UCSD-AML1 (cell line): ENCODE measurements around the gene DGKD.

ENCODE experiments used
- DNase-seq: peaks from one replicate; lab custom pipeline; 2025; ENCODE audit not compliant: unreplicated experiment; lab: John Stamatoyannopoulos, UW

The DGKD gene

GRCh38 chr2:233443511-233444183 lies 89.4 kb downstream of the DGKD start:
- peak; percentile 64 for DNase-seq

DNA sequence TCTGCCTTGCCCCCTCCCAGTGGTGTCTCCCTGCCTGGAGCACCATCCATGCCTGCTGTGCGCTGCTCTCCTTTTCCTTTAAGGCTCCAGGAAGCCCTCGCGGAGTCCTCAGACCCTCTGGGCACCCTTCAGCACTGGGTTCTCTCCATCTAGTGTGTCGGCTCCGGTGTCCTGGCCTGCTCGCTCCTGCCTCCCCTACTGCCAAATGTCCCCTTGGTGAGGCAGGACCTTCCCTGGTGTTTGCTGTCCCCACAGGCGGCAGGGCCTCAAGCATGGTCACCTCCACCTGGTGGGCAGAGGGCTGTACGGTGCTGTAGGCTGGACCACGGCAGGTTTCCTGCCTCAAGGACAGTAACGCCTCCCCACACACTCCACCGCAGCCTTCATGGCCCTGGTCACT lies 90.2 kb downstream of the DGKD start:
- DNase-seq, result no peak

- no peak for DNase-seq
Observed at GRCh38 chr2:233445152-233445830, 91.0 kb downstream of the DGKD start.

DNA sequence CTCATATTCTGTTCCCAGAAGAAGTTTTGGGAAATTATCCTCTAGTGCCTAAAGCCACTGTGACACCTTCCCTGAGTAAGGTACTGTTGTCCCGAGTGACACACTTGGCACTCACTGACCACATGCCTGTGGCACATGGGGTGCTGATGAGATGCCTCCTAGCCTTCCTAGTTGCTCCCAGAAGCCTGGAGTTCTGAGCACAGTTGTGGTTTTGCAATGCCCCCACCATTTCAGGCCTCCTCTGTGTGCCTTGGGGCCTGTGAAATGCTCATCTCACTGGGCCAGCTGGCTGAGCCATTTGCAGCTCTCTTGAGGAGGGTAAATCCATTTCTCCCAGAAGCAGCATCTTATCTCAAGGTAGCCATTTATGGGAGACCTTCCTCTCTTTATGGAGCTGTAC lies 91.8 kb downstream of the DGKD start:
- DNase-seq, result no peak

DNA sequence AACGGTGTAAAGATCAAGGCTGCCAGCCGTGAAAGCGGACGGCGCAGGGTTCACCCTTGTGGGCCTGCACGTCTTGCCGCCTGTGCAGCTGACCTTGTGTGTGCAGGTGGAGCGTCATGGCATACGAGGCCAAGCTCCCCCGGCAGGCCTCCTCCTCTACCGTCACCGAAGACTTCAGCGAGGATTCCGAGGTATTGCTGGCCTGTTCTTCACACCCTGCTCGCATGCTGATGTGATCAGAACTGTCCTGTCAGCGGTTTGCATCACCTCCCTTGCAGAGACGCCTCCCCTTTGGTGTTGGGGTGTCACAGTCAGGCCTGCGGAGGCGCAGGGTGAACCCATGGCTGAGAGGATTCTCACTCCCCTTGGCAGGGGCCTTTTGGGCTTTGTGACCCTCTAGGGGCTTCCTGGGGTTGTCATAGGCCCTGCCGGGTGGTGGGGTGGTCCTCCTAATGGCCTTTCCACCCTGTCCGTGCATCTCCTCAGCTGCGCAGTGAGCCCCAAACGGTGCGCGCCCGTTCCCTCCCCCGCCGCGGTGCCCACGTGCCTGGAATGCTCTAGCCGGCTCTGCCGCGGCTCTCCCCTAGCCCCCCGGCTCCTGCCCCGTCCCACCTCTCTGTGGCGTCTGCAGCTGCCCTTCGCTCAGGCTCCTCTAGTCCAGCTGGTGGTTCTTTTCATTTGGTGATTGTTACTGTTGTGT lies 92.5 kb downstream of the DGKD start:
- no peak for DNase-seq

- no peak for DNase-seq
Observed at GRCh38 chr2:233447506-233448219, 93.4 kb downstream of the DGKD start.

- no peak for DNase-seq
Observed at GRCh38 chr2:233448220-233448559, 93.9 kb downstream of the DGKD start.

GRCh38 chr2:233448575-233448974 lies 94.3 kb downstream of the DGKD start:
- no peak for DNase-seq

GRCh38 chr2:233449081-233449901 lies 95.0 kb downstream of the DGKD start:
- no peak for DNase-seq

DNA sequence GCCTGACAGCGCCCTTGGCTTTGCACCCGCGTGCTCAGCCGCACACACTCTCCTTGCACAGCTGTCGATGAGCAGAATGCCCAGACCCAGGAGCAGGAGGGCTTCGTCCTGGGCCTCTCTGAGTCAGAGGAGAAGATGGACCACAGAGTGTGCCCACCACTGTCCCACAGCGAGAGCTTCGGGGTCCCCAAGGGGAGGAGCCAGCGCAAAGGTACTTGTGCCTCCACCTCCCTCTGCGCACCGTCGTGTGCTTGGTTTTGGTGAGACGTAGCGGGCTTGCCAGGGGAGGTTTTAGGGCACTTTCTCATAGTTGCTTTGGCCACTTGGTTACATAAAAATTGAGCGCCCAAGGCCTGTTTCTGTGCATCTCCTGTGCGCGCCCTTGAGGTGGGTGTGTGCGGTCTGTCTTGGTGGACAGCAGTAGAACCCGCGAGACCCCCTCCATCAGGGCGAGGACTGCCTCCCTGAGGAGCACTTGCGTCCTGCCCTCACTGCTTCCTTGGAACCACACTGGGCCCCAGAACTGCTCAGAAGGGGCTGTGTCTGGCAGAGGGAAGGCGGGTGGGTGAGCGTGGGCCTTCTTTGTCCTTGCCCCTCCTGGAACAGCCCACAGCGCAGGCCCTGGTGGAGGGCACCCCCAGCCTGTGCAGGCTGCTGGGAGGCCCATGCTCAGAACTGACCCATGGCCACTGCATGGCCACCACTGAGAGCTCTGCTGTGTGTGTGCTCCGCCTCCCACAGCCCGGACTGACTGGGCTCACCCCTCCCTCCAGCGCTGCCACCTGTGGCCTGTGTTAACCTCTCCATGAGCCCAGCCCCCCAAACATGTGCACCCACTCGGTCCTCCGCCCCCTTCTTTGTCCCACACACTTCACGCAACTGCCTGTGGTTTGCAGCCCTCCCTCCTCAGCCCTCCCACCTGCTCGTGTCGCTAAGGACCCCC lies 95.9 kb downstream of the DGKD start:
- DNase-seq, result no peak

- DNase-seq, result no peak
Observed at GRCh38 chr2:233450864-233451575, 96.7 kb downstream of the DGKD start.

DNA sequence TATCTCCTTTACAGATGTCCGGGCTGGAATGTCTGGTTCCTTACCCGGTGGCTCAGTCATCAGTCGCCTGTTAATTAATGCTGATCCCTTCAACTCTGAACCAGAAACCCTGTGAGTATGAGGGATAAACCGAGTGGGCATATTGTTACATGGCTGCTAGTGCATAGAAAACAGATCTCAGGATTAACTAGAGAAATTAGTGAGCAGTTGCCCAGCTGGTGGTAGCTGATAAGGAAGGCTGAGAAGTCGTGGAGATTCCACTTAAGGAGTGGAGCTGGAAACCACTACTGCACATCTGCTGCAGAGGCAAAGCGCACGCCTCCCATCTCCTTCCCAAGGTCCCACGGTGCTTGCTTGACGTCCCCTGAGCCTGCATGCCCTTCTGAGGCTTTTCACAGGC lies 97.7 kb downstream of the DGKD start:
- DNase-seq, result no peak

DNA sequence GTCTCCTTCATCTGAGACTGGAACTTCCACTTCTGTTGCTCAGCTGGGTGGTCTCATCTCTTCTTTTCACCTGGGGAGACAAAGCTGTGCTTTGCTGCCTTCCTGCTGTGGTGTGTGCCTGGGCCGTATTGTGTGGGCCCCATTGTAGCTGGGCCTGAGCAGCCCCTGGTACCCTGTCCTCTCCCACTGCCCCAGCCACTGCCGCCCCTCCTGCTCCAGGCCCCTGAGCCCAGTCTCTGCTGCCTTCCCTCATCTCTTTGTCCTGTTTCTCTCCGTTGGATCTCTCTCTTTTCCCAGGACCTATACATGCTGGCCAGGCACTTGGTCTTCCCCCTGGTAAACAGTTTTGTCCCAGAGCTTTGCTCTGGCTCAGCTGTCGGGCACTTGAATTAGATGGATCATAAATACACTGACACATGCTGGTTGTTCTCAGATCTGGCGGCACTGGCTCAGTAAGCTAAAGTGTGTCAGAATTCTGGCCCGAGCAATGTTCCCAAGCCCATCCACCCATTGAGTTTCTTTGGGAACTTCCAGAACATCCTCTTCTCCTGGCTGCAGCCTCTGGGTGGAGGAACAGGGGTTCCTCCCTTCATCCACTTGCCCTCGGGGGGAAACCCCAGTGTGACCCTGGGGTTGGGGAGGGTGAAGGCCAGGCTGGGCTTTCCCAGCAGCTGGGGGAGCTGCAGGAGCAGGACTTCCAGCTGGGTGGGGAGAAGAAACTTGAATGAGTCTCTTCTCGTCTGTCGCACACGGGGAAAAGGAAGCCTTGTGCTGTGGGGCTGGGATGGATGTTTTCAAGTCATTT lies 99.0 kb downstream of the DGKD start:
- no peak for DNase-seq

GRCh38 chr2:233453916-233454315 lies 99.6 kb downstream of the DGKD start:
- DNase-seq, result no peak

- DNase-seq, result no peak
Observed at GRCh38 chr2:233455006-233455405, 100.7 kb downstream of the DGKD start.

- DNase-seq, result no peak
Observed at GRCh38 chr2:233455491-233455890, 101.2 kb downstream of the DGKD start.

- no peak for DNase-seq
Observed at GRCh38 chr2:233456111-233456510, 101.8 kb downstream of the DGKD start.

DNA sequence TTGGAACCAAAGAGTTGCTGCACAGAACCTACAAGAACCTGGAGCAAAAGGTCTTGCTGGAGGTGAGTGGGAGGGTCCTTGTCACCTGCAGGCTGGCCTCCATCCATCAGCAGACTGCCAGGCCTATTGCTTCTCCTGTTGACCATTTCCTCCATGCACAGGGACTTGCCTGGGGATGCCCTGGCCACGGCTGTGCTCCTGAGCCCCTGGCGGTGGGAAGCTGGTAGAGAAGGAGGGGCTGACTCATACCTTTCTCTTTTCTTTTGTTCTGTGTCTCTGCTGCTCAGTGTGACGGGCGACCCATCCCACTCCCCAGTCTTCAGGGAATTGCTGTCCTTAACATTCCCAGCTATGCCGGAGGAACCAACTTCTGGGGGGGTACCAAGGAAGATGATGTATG lies 102.6 kb downstream of the DGKD start:
- no peak for DNase-seq
